SJCRH30 (cell line): ENCODE results near the gene TBC1D24. TPM values are rescaled to one million over a fixed set of nuclear protein-coding genes. Genes with fewer than 3 reads are reported as not detected.
A peak's percentile ranks its signal among the peaks of the same experiment; 100 is the strongest.
"Not testable (repeated sequence)": the region's sequence is repeated elsewhere in the genome, so short reads cannot be mapped to it uniquely, and the experiment has no call there.

Source experiments
- DNase-seq, 2 experiments: peaks; one replicate each; pipeline ENCODE4 v3.0.0-alpha.2; 2015 to 2020
- H3K27ac ChIP-seq: fragments of 250-450 bp; sonication (Bioruptor Pico); 2 replicates; pipeline ENCODE4 v1.5.1; 2020; ENCODE audit warnings: mild to moderate bottlenecking, moderate library complexity
- H3K27me3 ChIP-seq: fragments of 250-450 bp; sonication (Bioruptor Pico); 2 replicates; pipeline ENCODE4 v1.5.1; 2020; ENCODE audit warnings: mild to moderate bottlenecking, moderate library complexity
- H3K36me3 ChIP-seq: fragments of 250-450 bp; sonication (Bioruptor Pico); 2 replicates; pipeline ENCODE4 v1.5.1; 2020; ENCODE audit warnings: mild to moderate bottlenecking, moderate library complexity
- H3K4me1 ChIP-seq: fragments of 250-450 bp; sonication (Bioruptor Pico); 2 replicates; pipeline ENCODE4 v1.5.1; 2020; ENCODE audit warnings: mild to moderate bottlenecking, moderate library complexity
- H3K4me3 ChIP-seq: fragments of 250-450 bp; sonication (Bioruptor Pico); 2 replicates; pipeline ENCODE4 v1.5.1; 2020; ENCODE audit warnings: mild to moderate bottlenecking, moderate library complexity
- H3K9me3 ChIP-seq: fragments of 250-450 bp; sonication (Bioruptor Pico); replicated peaks from 2 replicates; pipeline ENCODE4 v1.5.1; 2020; ENCODE audit warnings: mild to moderate bottlenecking, moderate library complexity
- total RNA-seq: library from RNA; depleted of rRNA; stranded (reverse); fragments of >200 nt; shearing (Covaris generic); gene quantifications from 2 replicates; pipeline ENCODE4 v1.2.3, GENCODE V29; 2014; rRNA removed

TBC1D24 gene
- 19.8 and 21.8 TPM in 2 replicates for total RNA-seq

DNA sequence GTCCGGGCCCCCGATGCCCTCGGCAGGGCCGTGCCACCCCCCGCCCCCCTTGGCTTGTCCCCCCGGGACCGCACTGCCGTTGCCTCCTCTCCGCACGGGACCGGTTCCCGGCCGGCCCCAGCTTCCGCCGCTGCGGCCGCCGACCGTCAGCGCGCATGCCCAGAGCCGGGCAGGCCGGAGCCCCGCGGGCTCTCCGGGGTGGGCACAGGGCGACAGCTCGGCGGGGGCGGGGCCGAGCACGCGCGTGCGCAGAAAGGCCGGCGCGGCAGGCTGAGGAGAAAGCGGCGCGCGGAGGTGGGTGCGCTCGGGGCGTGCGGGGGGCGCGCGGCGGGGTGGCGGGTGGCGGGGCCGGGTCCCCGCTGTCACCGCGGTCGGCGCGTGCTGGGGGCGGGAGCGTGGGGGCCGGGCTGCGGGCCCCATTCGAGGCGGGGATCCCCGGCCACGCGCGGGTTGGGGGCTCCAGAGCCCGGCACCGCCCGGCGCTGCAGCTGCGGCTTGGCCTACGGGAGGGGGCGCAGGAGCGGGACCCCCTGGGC, at the start of gene TBC1D24:
TSS of gene TBC1D24 (plus strand) at position 251 of the 536 bp plus-strand sequence. CDS start 21,022 bp downstream, outside the sequence.
- Histone ChIP-seq H3K9me3 (no peaks in the 10 kb centered on the region), H3K27me3 (no peaks in the 10 kb centered on the region), H3K36me3 (no peaks in the 10 kb centered on the region), H3K4me1 (peaks cover 20% of the 10 kb centered on the region), H3K4me3 (peak within 1 kb of the TSS; percentile 68), H3K27ac (peak within 1 kb of the TSS; percentile 36; the same call in 1 of the 2 replicates)
- DNase-seq = peak; percentile 81 to 86

DNA sequence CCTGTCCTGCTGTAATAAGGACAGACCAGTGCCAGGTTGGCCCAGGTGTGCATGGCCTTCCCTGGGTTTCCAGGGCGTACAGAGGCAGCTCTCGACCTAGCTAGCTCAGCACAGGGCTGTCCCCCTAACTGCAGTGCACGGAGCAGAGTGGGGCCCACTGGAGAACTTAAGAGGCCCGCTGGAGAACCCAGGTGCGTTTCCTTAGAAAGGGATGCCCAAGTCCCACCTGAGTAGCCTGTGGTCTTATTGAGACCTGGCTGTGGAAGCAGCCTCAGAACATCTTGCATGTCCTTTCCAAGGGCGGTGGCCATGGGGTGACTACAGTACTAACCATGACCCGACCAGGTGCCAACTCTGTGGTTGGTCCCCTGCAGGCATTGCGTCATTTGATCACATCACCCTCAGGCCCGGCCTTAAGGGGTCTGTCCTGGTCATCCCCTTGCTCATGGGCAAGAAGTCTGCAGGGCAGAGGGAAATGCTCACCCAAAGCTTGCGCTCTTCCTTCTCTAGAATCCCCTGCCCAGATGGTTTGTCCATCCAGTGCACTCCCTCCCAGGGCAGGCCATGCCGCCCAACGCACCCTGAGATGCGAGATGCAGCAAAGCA, 49.0 kb upstream of the TBC1D24 start:
- DNase-seq = no peak
- Histone ChIP-seq H3K36me3 (peaks cover under 1% of the 10 kb centered on the region; the same call in 1 of the 2 replicates), H3K27ac (no peak overlapping the region), H3K9me3 (no peaks in the 10 kb centered on the region), H3K4me1 (peaks cover 3% of the 10 kb centered on the region; the same call in 1 of the 2 replicates), H3K4me3 (no peak overlapping the region), H3K27me3 (no peaks in the 10 kb centered on the region)

DNA sequence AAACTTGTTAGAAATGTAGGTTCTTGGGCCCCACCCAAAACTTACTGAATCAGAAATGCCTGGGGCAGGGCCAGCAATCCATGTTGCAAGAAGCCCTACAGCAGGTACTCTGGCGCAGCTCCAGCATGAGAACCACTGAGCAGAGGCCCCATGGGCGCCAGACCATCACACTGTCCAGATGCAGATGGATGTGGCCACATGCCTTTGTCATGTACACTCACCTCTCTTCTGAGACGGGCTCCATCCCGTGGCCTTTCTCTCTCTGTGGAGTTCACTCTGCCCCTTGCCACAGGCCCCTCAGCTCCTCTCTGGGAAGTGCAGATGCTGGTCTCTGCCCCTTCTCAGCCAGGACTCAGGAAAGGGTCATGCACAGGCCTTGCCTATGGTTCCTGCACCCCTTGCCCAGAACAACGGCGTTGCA, 48.0 kb upstream of the TBC1D24 start:
- Histone ChIP-seq H3K4me1 (peaks cover 3% of the 10 kb centered on the region; the same call in 1 of the 2 replicates), H3K9me3 (no peaks in the 10 kb centered on the region), H3K4me3 (no peak overlapping the region), H3K36me3 (peaks cover 4% of the 10 kb centered on the region; the same call in 1 of the 2 replicates), H3K27ac (no peak overlapping the region), H3K27me3 (no peaks in the 10 kb centered on the region)
- no peak for DNase-seq

DNA sequence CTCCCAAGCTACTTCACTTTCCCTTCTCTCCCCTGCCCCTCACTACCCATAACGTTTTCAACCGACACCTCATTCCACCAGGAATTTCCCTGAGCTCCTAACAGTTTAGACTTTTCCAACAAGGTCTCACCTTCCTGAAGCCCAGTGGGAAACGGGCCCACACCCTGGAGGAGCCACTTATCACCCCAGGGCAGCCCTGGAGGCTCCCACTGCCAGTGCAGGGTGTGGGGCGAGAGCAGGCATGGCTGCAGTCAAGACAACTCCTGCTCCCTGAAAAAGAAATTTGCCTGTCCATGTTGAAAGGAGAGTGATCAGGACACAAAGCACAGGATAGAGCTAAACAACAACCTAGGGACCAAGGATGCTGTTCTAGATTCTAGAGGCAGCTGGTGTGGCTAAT, 47.4 kb upstream of the TBC1D24 start:
- H3K27ac ChIP-seq = no peak overlapping the region
- H3K4me1 ChIP-seq = peaks cover 3% of the 10 kb centered on the region; the same call in 1 of the 2 replicates
- no peaks in the 10 kb centered on the region for H3K27me3 ChIP-seq
- peaks cover 10% of the 10 kb centered on the region for H3K36me3 ChIP-seq
- H3K9me3 ChIP-seq = no peaks in the 10 kb centered on the region
- no peak for DNase-seq
- no peak overlapping the region for H3K4me3 ChIP-seq

DNA sequence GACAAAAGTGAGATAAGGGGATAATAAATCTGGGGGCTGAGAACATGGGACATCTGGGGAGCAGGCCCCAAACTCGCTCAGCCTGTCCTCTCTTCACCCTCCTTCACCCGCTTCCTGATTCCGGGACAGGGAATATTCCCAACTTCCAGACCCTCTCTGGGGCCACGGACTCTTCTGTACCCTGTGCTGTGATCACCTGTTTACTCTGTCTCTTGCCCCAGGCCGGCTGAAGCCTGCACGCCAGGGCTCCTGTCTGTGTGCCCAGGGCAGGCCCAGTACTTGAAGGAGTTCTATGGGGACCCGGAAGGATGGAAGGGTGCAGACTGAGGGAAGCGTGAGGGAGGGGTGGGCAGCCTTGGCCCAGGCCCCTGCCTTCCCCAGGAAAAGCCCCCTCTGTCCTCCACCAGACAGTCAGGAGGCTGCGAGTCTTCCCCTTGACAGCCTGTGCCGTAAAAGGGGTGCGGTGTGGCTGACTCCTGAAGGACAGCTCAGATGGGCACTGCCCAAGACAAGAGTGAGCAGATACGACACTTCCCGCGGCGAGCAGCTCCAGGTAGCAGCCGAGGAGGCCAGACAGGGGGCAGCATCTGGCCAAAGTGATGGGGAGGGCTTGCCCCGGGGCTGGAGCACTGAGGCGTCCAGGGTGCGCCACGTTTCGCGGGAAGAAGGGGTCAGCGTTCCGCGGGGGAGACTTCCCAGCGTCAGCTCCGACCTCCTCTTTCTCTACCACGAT, 46.7 kb upstream of the TBC1D24 start:
- H3K27ac ChIP-seq = peak overlapping the region; percentile 79
- H3K4me1 ChIP-seq = peaks cover 3% of the 10 kb centered on the region; the same call in 1 of the 2 replicates
- peaks cover 16% of the 10 kb centered on the region for H3K36me3 ChIP-seq
- no peaks in the 10 kb centered on the region for H3K27me3 ChIP-seq
- peak overlapping the region; percentile 99 for H3K4me3 ChIP-seq
- H3K9me3 ChIP-seq = no peaks in the 10 kb centered on the region
- peak; percentile 52 to 55 for DNase-seq

DNA sequence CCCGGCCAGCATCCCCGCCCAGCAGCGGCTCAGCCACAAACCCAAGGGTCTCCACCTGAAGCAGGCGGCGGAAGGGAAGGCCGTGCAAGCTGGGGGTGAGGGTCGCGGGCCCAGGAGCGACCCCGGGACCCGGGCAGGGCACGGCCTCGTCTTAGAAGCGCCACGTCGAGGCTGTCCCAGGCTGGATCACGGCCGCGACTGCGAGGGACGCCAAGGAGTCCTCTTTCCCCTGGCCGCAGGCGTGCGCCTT, 46.2 kb upstream of the TBC1D24 start:
- Histone ChIP-seq H3K9me3 (no peaks in the 10 kb centered on the region), H3K4me1 (peaks cover 3% of the 10 kb centered on the region; the same call in 1 of the 2 replicates), H3K36me3 (peaks cover 21% of the 10 kb centered on the region), H3K27ac (peak overlapping the region; percentile 79), H3K27me3 (no peaks in the 10 kb centered on the region), H3K4me3 (peak overlapping the region; percentile 99)
- no peak for DNase-seq

DNA sequence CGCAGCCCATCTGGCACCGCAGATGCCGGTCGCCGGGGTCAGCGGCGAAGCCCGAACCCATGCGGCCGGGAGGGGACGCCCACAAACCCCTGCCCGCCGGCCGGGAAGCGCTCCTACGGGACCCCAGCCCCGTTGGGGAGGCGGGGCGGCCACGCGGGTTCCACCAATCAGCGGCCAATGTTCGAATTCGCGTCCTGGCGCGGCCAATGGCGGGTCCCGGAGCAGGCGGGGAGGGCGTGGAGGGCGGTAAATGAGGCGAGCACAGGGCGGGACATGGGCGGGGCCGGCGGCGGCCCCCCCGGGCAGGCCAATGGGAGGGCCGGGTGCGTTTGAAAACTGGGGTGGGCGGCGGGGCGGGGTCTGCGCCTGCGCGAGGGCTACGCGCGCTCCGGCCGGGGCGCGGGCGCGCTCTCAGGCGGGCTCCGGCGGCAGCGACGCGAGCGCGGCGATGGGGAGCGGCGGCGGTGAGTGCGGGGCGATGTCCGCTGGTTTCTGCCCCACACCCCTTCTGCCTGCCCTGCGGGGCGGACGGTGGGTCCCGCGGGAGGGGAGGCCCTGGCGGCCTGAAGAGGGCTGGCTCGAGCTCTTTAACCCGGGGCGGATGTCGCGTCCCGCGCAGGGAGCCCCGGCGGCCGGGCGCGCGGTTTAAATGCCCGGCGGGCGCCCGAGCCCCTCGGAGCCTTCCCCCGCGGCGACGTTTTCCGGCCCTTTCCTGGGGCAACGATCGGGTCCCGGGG, 45.7 kb upstream of the TBC1D24 start, which contains the start of gene CCNF:
TSS of gene CCNF (plus strand) at position 414 of the 737 bp plus-strand sequence. CDS start at position 449, 35 bp downstream.
- Histone ChIP-seq H3K4me1 (peaks cover 3% of the 10 kb centered on the region; the same call in 1 of the 2 replicates), H3K4me3 (peak within 1 kb of the TSS; percentile 99), H3K27me3 (no peaks in the 10 kb centered on the region), H3K27ac (peak within 1 kb of the TSS; percentile 79), H3K9me3 (no peaks in the 10 kb centered on the region), H3K36me3 (peaks cover 26% of the 10 kb centered on the region)
- peak; percentile 95 to 97 for DNase-seq

DNA sequence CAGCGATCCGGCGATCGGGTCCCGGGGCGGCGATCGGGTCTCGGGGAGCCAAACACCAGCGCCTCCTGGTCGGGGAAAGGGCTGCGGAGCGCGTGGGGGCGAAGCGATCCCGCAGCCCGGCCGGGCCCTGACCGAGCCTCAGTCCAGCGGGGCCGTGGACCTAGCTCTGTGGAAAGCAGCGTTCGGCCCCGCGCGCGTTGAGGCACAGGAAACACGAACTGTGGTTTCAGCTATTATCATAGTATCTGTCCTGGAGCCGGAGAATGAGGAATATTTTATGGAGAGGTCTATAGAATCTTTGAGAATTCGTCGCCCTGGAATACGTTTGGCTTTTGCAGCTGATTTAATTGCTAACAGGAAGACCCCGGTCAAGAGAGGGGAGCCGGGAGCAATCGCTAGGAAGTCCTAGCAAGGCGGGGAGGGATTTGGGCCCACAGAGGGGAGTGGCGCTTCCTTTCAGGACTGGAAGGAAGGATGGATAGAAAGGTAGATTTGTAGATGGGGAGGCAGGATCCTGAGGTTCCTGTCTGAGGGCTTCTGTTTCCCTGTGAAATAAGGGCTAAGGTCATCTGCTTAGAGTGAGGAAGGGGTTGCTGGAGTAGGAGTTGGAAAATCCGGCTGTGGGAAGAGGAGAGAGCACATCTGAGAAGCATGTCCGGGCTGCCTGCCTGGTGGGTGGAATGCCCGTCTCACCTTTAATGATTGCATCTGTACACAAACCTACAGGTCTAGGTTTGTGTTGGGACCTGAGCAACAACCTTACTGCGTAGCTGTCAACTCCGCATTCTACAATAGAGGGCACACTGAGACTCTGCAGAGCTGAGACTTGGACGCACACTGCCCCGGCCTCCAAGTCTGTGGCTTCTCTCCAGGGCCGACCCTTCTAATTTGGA, 44.9 kb upstream of the TBC1D24 start:
- peak in 1 of 2 experiments; percentile 41 for DNase-seq
- Histone ChIP-seq H3K36me3 (peaks cover 32% of the 10 kb centered on the region), H3K4me3 (peak overlapping the region; percentile 99), H3K4me1 (peaks cover 3% of the 10 kb centered on the region; the same call in 1 of the 2 replicates), H3K27me3 (no peaks in the 10 kb centered on the region), H3K9me3 (no peaks in the 10 kb centered on the region), H3K27ac (peak overlapping the region; percentile 51)

DNA sequence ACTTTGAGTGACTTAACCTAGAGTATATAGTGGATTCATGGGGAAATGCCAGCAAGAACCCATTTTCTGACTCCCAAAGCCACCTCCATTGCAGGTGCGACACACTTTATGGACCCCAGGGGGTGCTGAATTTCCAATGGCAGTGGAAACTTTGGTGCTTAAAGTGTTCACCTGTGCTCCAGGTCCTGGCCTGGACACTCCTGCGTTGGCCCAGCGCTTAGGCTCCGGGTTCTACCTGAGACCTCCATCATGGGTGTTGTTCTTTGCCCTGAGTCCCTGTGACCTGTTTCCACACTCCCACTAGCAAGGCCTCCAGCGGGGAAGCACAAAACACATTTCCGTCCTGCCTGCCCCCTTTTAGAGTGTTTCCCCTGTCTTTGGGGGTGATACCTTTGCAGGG, 42.6 kb upstream of the TBC1D24 start:
- H3K27me3 ChIP-seq = no peaks in the 10 kb centered on the region
- no peak overlapping the region for H3K27ac ChIP-seq
- no peak for DNase-seq
- no peaks in the 10 kb centered on the region for H3K9me3 ChIP-seq
- H3K4me1 ChIP-seq = peaks cover 3% of the 10 kb centered on the region; the same call in 1 of the 2 replicates
- H3K4me3 ChIP-seq = no peak overlapping the region
- peaks cover 51% of the 10 kb centered on the region for H3K36me3 ChIP-seq

DNA sequence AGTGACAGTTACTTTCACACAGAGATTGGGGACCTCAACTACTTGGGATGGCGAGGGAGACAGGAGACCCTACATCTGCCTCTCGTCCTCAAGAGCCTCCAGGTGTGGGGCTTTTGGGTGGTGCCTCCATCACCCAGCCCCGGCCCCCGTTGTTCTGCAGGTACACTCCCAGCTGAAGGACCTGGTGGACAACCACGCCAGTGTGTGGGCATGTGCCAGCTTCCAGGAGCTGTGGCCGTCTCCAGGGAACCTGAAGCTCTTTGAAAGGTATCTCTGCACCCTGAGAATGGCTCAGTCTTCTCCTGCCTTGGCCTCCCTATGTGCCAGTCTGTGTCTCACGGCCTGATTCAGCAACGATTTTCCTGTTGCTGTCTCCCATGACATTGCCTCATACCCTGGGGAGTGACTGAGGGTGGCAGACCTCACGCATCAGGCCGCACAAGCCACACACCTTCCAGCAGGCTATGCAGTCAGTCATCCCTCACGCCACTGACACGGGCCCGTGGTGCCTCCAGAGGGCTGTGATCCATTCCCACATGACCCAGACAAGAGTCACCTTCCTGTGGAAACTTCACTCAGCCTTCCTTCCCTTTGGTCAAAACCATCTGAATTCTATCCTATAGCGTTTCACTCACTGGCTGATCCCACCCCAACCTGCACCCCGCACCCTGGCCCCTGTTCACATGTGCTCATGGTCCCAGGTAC, 42.0 kb upstream of the TBC1D24 start:
- DNase-seq = no peak
- Histone ChIP-seq H3K4me3 (no peak overlapping the region), H3K36me3 (peaks cover 54% of the 10 kb centered on the region), H3K27ac (no peak overlapping the region), H3K27me3 (no peaks in the 10 kb centered on the region), H3K9me3 (no peaks in the 10 kb centered on the region), H3K4me1 (peaks cover 3% of the 10 kb centered on the region; the same call in 1 of the 2 replicates)

DNA sequence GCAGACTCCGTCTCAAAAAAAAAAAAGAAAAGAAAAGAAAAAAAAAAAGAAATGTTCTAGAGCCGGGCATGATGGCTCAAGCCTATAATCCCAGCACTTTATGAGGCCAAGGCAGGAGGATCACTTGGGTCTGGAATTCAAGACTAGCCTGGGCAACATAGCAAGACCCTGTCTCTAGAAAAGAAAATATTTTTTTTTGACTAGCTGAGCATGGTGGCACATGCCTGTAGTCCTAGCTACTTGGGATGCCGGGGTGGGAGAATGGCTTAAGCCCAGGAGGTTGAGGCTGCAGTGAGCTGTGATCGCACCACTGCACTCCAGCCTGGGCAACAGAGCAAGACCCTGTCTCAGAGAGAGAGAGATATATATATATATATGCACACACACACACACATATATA, 39.7 kb upstream of the TBC1D24 start:
- peaks cover 71% of the 10 kb centered on the region for H3K36me3 ChIP-seq
- H3K4me1 ChIP-seq, H3K4me3 ChIP-seq, DNase-seq, H3K9me3 ChIP-seq, H3K27ac ChIP-seq, H3K27me3 ChIP-seq: not testable (repeated sequence)

DNA sequence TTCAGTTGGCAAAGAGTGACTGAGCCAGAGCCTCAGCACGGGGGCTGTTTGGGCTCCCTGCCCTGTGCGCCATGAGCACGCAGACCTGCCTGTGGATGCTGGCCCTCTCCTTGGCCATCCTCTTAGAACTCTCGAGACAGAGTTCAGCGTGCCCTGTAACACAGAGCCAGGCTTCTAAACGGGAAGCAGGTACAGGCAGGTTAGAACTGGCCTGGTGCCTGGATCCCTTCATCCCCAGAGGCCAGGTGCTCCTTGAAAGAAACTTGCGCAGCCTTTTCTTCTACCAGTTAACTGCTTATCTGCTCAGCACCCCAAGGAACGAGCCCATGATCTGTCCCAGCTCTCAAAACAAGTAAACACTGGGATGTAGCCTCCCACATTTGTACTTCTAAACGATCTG, 38.8 kb upstream of the TBC1D24 start:
- H3K36me3 ChIP-seq = peaks cover 72% of the 10 kb centered on the region
- H3K27ac ChIP-seq = no peak overlapping the region
- no peaks in the 10 kb centered on the region for H3K4me1 ChIP-seq
- H3K9me3 ChIP-seq = no peaks in the 10 kb centered on the region
- H3K27me3 ChIP-seq = no peaks in the 10 kb centered on the region
- DNase-seq = no peak
- no peak overlapping the region for H3K4me3 ChIP-seq

DNA sequence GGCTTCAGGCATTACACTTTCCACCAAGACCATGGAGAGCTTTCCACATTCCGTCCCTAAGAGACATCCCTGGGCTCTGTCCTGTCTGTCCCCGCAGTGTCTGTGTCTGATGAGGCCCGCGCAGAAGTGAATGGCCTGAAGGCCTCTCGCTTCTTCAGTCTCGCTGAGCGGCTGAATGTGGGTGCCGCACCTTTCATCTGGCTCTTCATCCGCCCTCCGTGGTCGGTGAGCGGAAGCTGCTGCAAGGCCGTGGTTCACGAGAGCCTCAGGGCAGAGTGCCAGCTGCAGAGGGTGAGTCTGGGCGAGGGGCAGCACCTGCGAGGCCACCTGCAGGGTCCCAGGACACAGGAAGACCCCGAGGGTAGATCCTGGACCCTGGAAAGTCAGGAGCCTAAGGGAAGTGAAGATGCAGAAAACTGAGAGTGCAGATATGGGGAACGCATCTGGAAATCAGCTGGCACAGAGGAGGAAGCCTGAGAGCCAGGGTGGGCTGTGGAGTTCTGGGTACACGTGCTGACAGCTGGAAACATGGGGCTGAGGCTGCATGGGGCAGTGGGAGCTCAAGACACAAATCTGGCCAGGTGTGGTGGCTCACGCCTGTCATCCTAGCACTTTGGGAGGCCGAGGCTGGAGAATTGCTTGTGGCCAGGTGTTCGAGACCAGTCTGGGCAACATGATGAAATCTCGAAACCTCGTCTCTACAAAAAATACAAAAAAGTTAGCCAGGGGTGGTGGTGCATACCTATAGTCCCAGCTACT, 37.7 kb upstream of the TBC1D24 start:
- Histone ChIP-seq H3K27ac (no peak overlapping the region), H3K36me3 (peaks cover 72% of the 10 kb centered on the region), H3K9me3 (no peaks in the 10 kb centered on the region), H3K4me3 (no peak overlapping the region), H3K4me1 (no peaks in the 10 kb centered on the region), H3K27me3 (no peaks in the 10 kb centered on the region)
- no peak for DNase-seq
